ENCODE measurements around the gene FRMPD2.

GRCh38 chr10:48232717-48233447, 41.6 kb downstream of the FRMPD2 start:
- TF ChIP-seq EZH2phosphoT487 (IDR thresholded peaks at IDR 0.05; ENCODE audit: insufficient read depth, low read depth) (no peak), EZH2 (IDR thresholded peaks at IDR 0.05; ENCODE audit: insufficient read depth, poor library complexity, severe bottlenecking) (no peak)
